HepG2 (cell line): ENCODE data around the gene COBL. TPM values are rescaled to one million over a fixed set of nuclear protein-coding genes. Genes with fewer than 3 reads are reported as not detected.

Source experiments
- ATAC-seq: fragments of 200-7000 bp; cut with Tn5 transposase; 3 replicates; pipeline ENCODE4 v1.9.1; 2020; ENCODE audit warnings: mild to moderate bottlenecking, moderate library complexity
- BruUV-seq: library from RNA; stranded (reverse); fragments of 400-500 nt; replicated peaks from 2 replicates; lab custom pipeline; 2021; lab: Mats Ljungman, UMichigan
- CTCF ChIA-PET: fragments of 300-600 bp; formaldehyde crosslinking; extraction: SDS; loops from one replicate; lab custom pipeline; 2021; ENCODE audit warnings: low total read pairs, inconsistent platforms, low intra/inter-chr PET ratio; lab: Yijun Ruan, JAX
- POLR2A ChIA-PET: fragments of 350-600 bp; sonication (Branson Sonifier 250); formaldehyde crosslinking; loops from one replicate; lab custom pipeline; 2020; ENCODE audit warnings: antibody characterized with exemption, inconsistent platforms; lab: Yijun Ruan, JAX
- DNase-seq: peaks from one replicate; pipeline ENCODE4 v3.0.0-alpha.2; 2015; ENCODE audit warnings: low spot score
- FAIRE-seq: peaks from 3 replicates; lab custom pipeline; 2011; peaks lifted over from hg19 to GRCh38; lab: Jason Lieb, UNC
- H2AFZ ChIP-seq: one replicate; pipeline ENCODE4 v1.6.1; 2011; ENCODE audit warnings: low read length, inconsistent platforms
- H3K27ac ChIP-seq: fragments of 300-600 bp; 3 replicates; pipeline ENCODE4 v1.8.0; 2011; ENCODE audit warnings: mixed run types, mild to moderate bottlenecking, mixed read lengths, low read length, inconsistent platforms; ENCODE audit not compliant: insufficient read depth; ENCODE audit errors: extremely low read length
- H3K27me3 ChIP-seq, 2 experiments: fragments of 200-600 bp in 1 of 2; 2 replicates in 1 of 2; 3 replicates in 1 of 2; pipeline versions ENCODE4 v1.6.0 to v1.8.0; 2011; ENCODE audit warnings: low read length in 2 of 2, mild to moderate bottlenecking in 2 of 2, moderate library complexity in 2 of 2, inconsistent platforms in 1 of 2; ENCODE audit not compliant: insufficient read depth in 2 of 2, control insufficient read depth in 1 of 2
- H3K36me3 ChIP-seq, 2 experiments: fragments of 200-600 bp in 1 of 2; replicated peaks in 1 of 2; 2 replicates in 1 of 2; 3 replicates in 1 of 2; pipeline versions ENCODE4 v1.5.1 to v1.8.0; 2011; ENCODE audit warnings: low read length in 2 of 2, inconsistent platforms in 1 of 2; ENCODE audit not compliant: insufficient read depth in 2 of 2, control insufficient read depth in 1 of 2
- H3K4me1 ChIP-seq: 2 replicates; pipeline ENCODE4 v1.5.1; 2012; ENCODE audit warnings: low read length, inconsistent platforms; ENCODE audit not compliant: insufficient read depth
- H3K4me2 ChIP-seq: 2 replicates; pipeline ENCODE4 v1.6.0; 2011; ENCODE audit warnings: low read depth, low read length, inconsistent platforms
- H3K4me3 ChIP-seq, 3 experiments: fragments of 200-600 bp in 1 of 3; sonication (generic), shearing (Covaris generic) in 1 of 3; replicated peaks in 1 of 3; 2 replicates each; pipeline ENCODE4 v1.5.1; 2011 to 2016; ENCODE audit warnings: low read length in 3 of 3, inconsistent platforms in 2 of 3, low read depth in 2 of 3, mild to moderate bottlenecking in 2 of 3, control low read depth in 1 of 3, mixed read lengths in 1 of 3; ENCODE audit not compliant: insufficient read depth in 1 of 3
- H3K79me2 ChIP-seq: one replicate; pipeline ENCODE4 v1.6.1; 2011; ENCODE audit warnings: low read length, inconsistent platforms; ENCODE audit not compliant: insufficient read depth
- H3K9ac ChIP-seq: 2 replicates; pipeline ENCODE4 v1.6.0; 2011; ENCODE audit warnings: mild to moderate bottlenecking, low read depth, low read length, inconsistent platforms; ENCODE audit not compliant: insufficient read depth
- H3K9me3 ChIP-seq: 2 replicates; pipeline ENCODE4 v1.5.1; 2012; ENCODE audit warnings: mild to moderate bottlenecking, low read length
- H4K20me1 ChIP-seq: 2 replicates; pipeline ENCODE4 v1.6.0; 2011; ENCODE audit warnings: inconsistent platforms, mild to moderate bottlenecking, low read length, moderate library complexity; ENCODE audit not compliant: insufficient read depth
- DR1 ChIP-seq: sonication (generic); formaldehyde crosslinking; IDR thresholded peaks from 2 replicates; pipeline ENCODE4 v1.8.0; 2021; ENCODE audit warnings: mild to moderate bottlenecking, missing genetic modification reagents, inconsistent platforms
- KLF9 ChIP-seq: IDR thresholded peaks from 2 replicates; pipeline ENCODE4 v1.6.1; 2016; ENCODE audit warnings: low read depth
- MAFF ChIP-seq: IDR thresholded peaks from 2 replicates; pipeline ENCODE4 v1.6.1; 2011; ENCODE audit warnings: low read depth, low read length, improper control_type of control experiment
- SKI ChIP-seq: fragments of 450-650 bp; IDR thresholded peaks from one replicate; pipeline ENCODE4 v1.6.1; 2018; ENCODE audit warnings: mild to moderate bottlenecking; ENCODE audit not compliant: partially characterized antibody
- ZNF207 ChIP-seq: fragments of 450-650 bp; IDR thresholded peaks from 2 replicates; pipeline ENCODE4 v1.6.1; 2016; ENCODE audit warnings: antibody characterized with exemption, borderline replicate concordance
- ZNF44 ChIP-seq: sonication (generic); formaldehyde crosslinking; IDR thresholded peaks from 2 replicates; pipeline ENCODE4 v1.5.1; 2020; ENCODE audit warnings: mild to moderate bottlenecking, missing genetic modification reagents
- ZNF567 ChIP-seq: sonication (generic); formaldehyde crosslinking; IDR thresholded peaks from 2 replicates; pipeline ENCODE4 v1.8.1; 2023; ENCODE audit warnings: mild to moderate bottlenecking, missing genetic modification reagents, borderline replicate concordance
- WGBS: methylation state at CpG from one replicate; pipeline ENCODE4 v1.1.6; 2017; ENCODE audit warnings: low lambda C conversion rate; 5-methylcytosine and 5-hydroxymethylcytosine counted together
- in situ Hi-C: cut with HindIII; loops from 2 replicates; pipeline ENCODE4 v1.10.0; 2017; ENCODE audit warnings: low pct_unique_long_range_greater_than_20kb; ENCODE audit not compliant: extremely low pct_ligation_motif_present
- intact Hi-C: fragments of 100-400 bp; cut with micrococcal nuclease; formaldehyde crosslinking; loops from one replicate; pipeline ENCODE4 v1.10.0; 2022; ENCODE audit not compliant: unreplicated experiment
- polyA plus RNA-seq, 8 experiments: library from polyadenylated mRNA; depleted of rRNA in 3 of 8; stranded (reverse) in 7 of 8; unstranded in 1 of 8; fragments of >200 nt; fragmentation: Illumina TruSeq in 4 of 8; extraction: Trizol in 4 of 8; gene quantifications; 2 replicates each; pipeline versions ENCODE4 v1.2.1 to v1.2.3, GENCODE V29; 2011 to 2016; ENCODE audit warnings: low read depth in 4 of 8, missing spikeins in 1 of 8, mixed read lengths in 1 of 8; ENCODE audit not compliant: insufficient read depth in 1 of 8
- total RNA-seq, 5 experiments: library from RNA; depleted of rRNA; stranded (reverse); fragments of >200 nt; fragmentation: Illumina TruSeq; extraction: Trizol; gene quantifications; 2 replicates each; pipeline ENCODE4 v1.2.3, GENCODE V29; 2016; ENCODE audit warnings: low read depth in 1 of 5

Gene COBL
- total and polyA plus RNA-seq, 2 of the 13 experiments (the other 11 are each of a cell fraction or from before 2014, with no cell fraction given): 3.8 to 4.9 TPM

DNA sequence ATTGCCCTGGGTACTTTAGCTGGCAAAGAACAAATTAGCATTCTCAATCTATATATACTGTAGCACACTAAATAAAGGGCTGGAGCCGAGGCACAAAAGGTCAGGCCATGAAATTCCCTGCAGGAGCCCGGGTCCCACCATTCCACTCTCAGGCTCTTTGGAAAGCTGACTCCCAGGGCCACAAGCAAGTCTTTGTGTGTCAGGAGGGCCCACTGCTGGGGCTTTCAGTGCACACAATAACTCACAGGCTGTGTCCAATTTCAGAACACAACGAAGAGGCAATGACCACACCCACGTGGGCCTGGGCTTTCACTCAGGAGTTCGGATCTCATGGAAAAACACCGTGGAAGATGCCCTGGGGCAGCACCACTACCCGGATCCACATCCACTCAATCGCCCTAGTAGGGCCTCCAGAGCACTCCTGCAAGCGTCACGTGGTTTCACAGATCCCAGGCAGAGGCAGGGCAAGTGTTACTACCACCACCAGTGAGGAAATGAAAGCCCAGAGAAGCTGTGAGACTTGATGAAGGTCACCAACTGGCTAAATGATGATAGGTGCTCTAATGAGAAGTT, 60.3 kb downstream of the COBL start (continued):
- TF ChIP-seq KLF9 (CRISPR knock-in tag) (no peak), ZNF44 (CRISPR knock-in tag) (no peak)

DNA sequence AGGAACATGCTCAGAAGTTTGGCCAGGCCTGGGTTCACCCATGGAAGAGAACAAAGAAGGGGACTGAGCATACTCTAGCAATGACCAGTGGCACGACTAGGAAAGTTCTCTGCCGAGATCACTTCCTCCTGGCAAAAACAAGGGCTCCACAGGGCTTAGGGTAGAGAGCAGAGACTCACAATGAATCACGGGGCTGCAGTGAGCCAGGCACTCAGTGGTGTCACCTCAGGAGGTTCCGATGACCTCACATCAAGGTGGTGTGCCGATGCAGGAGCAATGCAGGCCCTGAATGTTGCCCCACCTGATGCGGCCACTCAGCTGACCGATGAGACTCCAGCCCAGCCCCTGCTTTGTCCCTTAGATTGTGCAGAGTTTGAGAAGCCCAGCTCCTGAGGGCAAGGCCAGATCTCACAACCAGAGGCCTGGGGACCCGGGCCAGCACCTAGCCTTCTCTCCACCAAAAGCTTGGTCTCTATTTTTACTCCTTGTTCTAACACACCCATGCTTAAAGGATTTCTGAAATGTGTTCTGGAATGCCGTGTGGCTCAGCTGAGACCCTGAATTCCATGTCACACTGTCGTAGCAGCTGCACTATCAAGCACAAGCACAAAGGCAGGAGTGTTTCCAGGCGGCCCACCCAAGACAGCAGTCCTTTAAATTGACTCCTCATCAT, 60.9 kb downstream of the COBL start:
- peaks cover 4% of the 10 kb centered on the region for H3K79me2 ChIP-seq
- BruUV-seq: no TSS peak
- ATAC-seq (peak; percentile 56), FAIRE-seq (no peak), DNase-seq (no peak)
- ChIA-PET CTCF (no interaction called here), POLR2A (no interaction called here)
- no peak overlapping the region for H3K4me2 ChIP-seq
- no peak overlapping the region for H2AFZ ChIP-seq
- no peak overlapping the region for H3K27ac ChIP-seq
- 81% methylated on average over 7 of the region's 11 CpGs for WGBS
- H3K4me3 ChIP-seq: no peak overlapping the region
- H3K9ac ChIP-seq: no peak overlapping the region
- peaks cover 26% of the 10 kb centered on the region for H3K4me1 ChIP-seq
- no peaks in the 10 kb centered on the region for H4K20me1 ChIP-seq
- H3K27me3 ChIP-seq: no peaks in the 10 kb centered on the region
- intact Hi-C loops (no loop called here), in situ Hi-C loops (loop anchor here (10.0 kb wide), 1 partner anchor 109 kb away; no protein-coding TSS in a partner anchor)
- no peaks in the 10 kb centered on the region for H3K9me3 ChIP-seq
- no peaks in the 10 kb centered on the region for H3K36me3 ChIP-seq
- TF ChIP-seq SKI: no peak
- no peak for TF ChIP-seq DR1
- no peak for TF ChIP-seq MAFF
- no peak for TF ChIP-seq ZNF207
- TF ChIP-seq ZNF567 (CRISPR knock-in tag): no peak
